Dermis microvascular lymphatic vessel endothelial cell (primary cell): ENCODE measurements around the gene JAK3. TPM values are rescaled to one million over a fixed set of nuclear protein-coding genes. Genes with fewer than 3 reads are reported as not detected.
"Not testable (repeated sequence)": the region's sequence is repeated elsewhere in the genome, so short reads cannot be mapped to it uniquely, and the experiment has no call there.

Experiments
- DNase-seq, 2 donors: peaks; one replicate each; pipeline versions ENCODE4 v3.0.0 to v3.0.0-alpha.2; 2010; ENCODE audit warnings: low read depth in 2 of 2
- total RNA-seq: library from RNA; depleted of rRNA; stranded (reverse); fragments of >200 nt; gene quantifications from 2 replicates; pipeline ENCODE4 v1.2.1, GENCODE V29; 2014

Gene JAK3
- total RNA-seq, 1 donor from 2014 or later: 1.7 TPM

DNA sequence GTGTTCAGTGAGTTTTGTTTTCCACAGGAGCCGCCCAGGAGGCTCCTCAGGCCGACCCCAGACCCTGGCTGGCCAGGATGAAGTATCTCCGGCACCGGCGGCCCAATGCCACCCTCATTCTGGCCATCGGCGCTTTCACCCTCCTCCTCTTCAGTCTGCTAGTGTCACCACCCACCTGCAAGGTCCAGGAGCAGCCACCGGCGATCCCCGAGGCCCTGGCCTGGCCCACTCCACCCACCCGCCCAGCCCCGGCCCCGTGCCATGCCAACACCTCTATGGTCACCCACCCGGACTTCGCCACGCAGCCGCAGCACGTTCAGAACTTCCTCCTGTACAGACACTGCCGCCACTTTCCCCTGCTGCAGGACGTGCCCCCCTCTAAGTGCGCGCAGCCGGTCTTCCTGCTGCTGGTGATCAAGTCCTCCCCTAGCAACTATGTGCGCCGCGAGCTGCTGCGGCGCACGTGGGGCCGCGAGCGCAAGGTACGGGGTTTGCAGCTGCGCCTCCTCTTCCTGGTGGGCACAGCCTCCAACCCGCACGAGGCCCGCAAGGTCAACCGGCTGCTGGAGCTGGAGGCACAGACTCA is 40.0 kb downstream of the JAK3 start:
- no peak for DNase-seq

GRCh38 chr19:17806945-17807344 is 40.8 kb downstream of the JAK3 start:
- DNase-seq: no peak

- no peak for DNase-seq
Measured at GRCh38 chr19:17805427-17805826, 42.4 kb downstream of the JAK3 start.

DNA sequence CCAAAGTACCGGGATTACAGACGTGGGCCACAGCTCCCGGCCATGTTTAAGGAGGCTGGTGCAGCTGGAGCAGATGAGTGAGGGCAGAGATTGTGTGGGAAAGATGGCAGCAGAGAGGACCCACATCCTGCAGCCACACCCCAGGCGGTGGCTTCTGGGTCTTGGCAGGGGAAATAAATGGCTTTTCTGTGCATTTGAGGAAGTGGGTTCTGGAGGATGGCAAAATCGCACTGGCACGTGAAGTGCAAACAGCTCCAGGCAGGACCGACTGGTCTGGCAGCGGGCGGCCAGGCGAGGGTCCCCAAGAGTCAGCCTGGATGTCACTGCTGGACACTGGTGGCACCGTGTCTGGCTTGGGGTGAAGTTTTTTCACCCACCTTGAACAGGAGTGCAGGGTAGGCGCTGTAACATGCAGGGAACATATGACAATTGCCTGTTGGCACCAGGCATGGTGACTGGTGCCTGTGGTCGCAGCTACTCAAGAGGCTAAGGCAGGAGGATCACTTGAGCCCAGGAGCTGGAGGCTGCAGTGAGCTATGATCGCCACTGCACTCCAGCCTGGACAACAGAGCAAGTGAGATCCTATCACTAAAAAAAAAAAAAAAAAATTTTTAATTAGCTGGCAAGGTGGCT is 44.4 kb downstream of the JAK3 start:
- DNase-seq: no peak

DNA sequence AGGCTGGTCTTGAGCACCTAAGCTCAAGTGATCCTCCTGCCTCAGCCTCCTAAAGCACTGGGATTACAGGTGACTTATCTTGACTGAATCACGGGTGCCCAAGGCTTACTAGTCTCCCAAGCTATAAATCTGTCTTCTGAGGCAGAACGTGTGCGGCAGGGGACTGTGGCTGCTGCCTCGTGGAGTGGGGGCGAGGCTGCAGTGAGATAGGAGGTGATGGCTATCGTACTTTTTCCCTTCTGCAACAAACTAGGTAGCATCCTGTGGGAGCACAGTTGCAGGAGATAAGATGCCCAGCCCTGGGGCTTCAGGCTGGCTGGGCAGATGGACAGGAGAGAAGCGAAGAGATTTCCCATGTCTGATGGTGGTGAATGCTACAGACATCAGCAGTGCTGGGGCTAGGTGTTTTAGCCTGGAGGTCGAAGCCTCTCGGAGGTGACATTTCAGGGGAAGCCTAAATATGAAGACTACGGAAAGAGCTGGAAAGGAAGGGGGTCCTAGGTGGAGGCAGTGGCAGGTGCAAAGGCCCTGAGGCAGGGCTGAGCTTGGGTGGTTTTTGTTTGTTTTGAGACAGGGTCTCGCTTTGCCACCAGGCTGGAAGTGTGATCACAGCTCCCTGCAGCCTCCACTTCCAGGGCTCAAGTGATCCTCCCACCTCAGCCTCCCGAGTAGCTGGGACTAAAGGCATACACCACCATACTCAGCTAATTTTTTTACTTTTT is 45.5 kb downstream of the JAK3 start:
- no peak for DNase-seq

- not testable (repeated sequence) for DNase-seq
Measured at GRCh38 chr19:17798599-17798998, 49.2 kb downstream of the JAK3 start.

DNA sequence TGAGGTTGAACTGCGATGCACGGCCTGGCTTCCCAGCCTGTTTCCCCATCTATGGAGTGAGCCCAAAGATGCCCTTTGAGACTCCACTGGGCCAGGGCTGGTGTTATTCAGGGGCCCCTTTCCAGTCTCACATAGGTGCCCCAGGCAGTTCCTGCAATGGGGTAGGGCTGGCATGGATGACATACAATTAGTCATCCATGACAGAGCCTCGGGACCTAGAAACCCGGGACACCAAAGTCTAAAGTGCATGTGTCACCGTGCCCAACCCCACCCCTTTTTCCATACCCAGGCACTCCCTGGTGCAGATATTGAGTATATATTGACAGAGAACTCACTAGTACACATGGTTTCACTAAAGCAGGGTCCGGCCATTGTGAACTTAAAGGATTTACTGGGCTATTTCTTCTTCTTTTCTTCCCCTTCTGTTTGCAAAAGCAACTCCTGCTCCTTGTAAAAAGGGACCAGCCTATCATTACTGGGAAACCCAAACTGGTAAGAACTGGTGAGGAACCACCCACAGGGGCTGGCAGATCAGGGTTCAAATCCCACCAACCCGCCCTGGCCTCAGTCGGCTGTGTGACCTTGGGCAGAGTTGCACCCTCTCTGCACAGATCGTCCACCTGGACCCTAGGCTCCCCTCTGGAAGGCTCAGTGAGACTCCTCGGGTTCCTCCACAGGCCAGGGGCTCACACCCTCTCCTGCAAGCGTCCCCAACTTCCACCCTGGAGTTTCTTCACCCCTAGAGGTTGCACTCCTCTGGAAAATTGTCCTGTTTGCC is 50.2 kb downstream of the JAK3 start:
- no peak for DNase-seq

DNA sequence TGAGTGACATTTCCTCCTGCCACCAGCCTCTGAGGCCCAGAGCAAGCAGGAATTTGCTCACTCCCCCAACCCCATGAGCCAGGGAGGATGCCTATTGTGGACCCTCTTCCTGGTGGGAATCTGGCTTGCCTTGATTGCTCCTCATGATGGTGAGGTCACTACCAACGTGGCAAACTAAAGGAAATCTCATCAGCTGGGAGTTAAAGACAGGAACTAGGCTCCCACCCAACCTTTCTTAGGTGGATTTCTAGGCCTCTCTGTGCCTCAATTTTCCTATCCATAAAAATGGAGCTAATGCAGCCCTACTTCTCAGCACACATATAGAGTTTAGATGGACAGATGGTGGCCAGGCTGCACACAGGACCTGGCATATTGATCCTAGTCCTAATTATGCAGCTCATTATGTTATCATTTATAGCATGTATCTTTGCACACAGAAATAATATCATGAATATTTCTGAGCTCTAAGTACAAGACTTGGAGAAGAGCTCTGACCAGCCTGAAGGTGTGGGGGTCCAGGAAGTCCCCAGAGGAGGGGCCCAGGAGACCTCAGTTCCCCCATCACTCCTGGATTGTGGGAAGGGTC is 50.9 kb downstream of the JAK3 start:
- no peak for DNase-seq

DNA sequence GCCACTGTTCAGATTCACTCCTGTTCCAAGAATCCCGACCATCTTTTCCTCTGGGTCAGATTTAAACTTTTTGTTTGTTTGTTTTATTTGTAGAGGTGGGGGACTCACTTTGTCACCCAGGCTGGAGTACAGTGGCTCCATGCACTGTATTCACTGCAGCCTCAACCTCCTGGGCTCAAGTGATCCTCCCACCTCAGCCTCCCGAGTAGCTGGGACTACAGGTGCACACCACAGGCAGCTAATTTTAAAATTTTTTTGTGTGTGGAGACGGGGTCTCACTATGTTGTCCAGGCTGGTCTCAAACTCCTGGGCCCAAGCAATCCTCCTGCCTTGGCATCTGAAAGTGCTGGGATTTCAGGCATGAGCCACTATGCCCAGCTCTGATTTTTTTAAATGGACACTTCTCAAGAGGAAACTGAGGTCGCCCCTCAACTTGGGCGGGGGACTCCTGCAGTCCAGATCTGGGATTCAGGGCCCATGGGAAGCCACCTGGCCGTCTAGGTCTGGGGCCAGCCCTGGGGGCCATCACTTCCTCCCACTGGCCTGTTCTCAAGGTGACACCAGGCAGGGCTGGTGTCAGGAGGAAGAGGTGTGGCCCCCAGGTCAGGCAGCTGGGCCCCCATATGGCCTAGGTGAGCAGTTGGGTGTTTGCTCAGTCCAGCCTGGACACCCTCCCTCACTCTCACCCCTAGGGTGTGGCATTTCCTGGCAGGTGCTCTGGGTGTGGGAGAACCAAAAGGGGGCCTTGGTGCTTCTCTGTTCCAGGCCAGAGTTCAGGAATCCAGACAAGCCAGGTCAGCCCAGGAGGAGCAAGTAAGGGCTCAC is 51.6 kb downstream of the JAK3 start:
- no peak for DNase-seq

DNA sequence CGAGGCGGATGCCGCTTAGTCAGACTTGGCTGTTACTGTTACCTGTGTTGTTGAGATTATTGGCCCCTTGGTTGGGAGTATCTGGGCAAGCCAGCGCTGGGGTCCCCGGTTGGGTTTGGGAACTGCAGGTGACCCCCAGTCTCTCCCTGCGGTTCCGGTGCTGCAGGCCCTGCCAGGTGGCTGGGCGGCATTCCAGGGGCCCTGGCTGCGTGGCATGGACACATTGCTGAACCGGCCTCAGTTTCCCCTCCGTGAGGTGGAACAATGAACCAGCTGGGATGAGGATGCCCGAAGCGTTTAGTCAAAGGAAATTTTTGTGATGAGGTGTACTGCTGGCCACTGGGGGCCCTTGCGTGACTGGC is 52.3 kb downstream of the JAK3 start:
- no peak for DNase-seq

DNA sequence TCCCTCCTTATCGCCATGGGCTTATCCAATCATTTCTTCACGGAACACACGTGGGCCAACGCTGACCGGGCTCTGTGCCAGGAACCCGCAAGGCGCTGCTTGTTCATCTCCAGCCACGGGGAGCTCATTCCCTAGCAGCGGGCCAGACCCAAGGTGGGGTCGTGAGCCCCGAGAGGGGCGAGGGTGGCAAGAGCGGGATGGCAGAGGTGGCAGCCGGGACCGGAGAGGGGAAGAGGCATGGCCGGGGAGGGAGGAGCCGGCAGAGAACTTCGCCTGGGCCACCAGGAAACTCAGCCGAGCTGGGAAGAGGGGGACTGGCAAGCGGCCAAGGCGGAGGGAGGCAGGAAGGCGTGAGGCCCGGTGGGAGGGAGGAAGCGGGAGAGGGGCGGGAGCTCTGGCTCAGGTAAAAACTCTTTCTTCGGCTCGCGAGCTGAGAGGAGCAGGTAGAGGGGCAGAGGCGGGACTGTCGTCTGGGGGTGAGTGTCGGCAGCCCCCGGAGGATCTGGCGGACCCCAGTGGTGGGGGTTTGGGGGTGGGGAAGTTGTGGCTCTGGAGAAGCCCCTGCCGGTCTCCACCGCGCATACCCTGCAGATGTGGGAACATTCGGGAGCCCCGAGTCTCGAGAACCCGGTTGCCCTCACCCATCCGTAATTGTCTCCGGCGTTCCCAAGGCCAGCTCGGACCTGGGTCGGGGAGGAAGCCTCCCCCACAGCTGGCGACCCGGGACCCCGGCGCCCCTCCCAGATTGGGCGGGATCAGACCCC is 52.9 kb downstream of the JAK3 start, which contains the start of gene B3GNT3:
Gene B3GNT3 (plus strand): TSS at position 408 of the 764 bp plus-strand sequence. CDS start 12,670 bp downstream, outside the sequence.
- peak in 1 of 2 donors; percentile 21 for DNase-seq

- no peak for DNase-seq
Measured at GRCh38 chr19:17794412-17794730, 53.4 kb downstream of the JAK3 start.

- DNase-seq: no peak
Measured at GRCh38 chr19:17790059-17790780, 57.6 kb downstream of the JAK3 start.

DNA sequence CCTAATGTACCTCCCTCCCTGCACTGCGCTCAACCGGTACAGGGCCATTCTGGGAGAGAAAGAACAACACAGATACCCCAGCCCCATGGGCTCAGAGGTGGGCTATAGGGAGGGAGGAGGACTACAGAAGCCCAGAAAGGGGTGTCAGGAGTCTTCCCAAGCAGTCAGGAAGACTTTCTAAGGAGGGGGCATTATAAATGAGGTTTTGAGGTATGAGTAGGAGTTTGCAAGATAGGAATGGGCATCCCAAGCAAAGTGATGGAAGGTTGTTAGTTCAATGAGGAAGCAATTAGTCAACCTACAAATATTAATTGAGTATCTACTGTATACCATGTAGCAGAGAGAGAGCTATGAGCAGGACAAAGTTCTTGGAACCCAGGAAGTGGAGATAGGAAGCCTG is 59.1 kb downstream of the JAK3 start:
- no peak for DNase-seq

DNA sequence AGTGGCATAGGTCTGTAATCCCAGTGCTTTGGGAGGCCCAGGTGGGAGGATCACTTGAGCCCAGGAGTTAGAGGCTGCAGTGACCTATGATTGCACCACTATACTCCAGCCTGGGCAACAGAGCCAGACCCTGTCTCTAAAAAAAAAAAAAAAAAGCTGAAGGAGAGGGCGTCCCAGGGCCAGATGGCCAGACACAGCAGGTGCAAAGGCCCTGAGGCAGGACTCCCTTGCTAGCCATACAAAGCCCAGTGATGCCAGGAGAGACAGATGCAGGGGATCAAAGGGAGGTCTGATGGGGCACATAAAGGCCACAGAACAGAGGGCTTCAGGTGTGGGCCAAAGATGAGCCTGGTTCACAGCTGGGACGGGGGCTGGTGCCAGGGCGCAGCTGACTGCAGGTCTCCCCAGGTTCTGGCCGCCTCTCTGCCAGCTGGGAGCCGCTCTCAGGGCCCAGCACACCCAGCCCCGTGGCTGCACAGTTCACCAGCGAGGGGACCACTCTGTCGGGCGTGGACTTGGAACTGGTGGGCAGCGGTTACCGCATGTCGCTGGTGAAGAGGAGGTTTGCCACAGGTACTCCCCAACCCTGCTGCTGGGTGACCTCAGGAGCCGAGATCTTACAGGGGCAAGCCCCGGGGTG is 60.4 kb downstream of the JAK3 start:
- DNase-seq: no peak

- peak in 1 of 2 donors; percentile 55 for DNase-seq
Measured at GRCh38 chr19:17784201-17785008, 63.4 kb downstream of the JAK3 start.

- not testable (repeated sequence) for DNase-seq
Measured at GRCh38 chr19:17783721-17784120, 64.1 kb downstream of the JAK3 start.

DNA sequence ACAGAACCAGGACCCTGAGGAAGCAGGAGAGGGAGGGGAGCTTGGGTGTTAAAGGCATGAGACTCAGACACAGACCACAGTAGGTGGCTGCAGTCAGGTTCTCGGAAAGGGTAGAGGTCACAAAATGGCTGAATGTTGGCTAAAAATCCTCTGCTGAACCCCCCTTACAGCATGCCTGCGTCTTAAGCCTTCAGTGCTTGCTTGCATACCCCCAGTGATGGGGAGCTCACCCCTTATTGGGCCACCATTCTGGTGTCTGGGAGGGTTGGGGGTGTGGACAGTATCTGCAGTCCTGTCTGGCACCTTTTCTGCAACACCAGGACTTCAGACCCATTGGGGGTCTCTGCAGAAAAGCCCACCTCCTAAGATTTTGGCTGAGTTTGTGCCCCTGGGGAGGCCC is 67.0 kb downstream of the JAK3 start:
- DNase-seq: no peak
